ENCODE measurements around the gene ABRACL.
"Not testable (repeated sequence)": the region's sequence is repeated elsewhere in the genome, so short reads cannot be mapped to it uniquely, and the experiment has no call there.

Gene ABRACL

DNA sequence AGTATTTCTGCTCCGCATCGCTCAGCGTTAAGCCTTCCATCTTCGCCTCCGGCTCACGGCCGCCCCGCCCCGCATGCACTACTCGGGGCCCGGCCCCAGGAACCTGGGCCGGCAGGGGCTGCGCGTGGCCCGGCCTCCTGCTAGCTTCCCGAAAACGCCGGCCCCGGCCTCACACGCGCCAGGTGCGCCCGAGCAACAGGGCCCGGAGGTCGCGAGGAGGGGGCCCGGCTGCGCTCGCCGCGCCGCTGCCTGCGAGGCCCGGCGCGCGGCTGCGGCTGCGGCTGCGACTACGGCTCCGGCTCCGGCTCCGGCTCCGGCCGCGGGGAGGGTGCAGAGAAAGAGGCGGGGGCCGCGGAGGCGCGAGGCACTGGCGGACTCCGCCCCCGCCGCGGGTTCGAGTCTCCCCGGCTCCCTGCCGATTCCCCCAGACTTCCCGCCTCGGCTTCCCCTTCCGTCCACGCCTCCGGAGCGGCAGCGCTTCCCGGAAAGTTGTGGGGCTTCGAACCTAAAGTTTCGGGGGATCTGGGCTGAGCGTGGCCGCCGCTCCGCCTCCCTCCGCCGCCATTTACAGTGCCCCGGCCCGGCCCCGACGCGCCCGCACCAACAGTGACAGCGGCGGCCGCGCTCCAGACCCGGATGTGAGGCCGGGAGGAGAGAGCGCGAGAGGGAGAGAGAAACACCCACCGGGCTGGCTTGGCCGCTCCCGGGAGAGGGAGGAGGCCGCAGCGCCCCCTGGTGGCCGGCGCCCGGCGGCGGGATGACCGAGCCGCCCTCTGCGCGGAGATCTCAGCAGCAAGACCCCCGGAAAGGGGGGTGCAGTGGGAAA is 40.7 kb upstream of the ABRACL start, which contains the start of gene REPS1:
Gene REPS1 (minus strand): TSS at position 611 of the 826 bp plus-strand sequence. CDS start 571 bp downstream, at position 40.
- H3K4me3 ChIP-seq (ENCODE audit: low read length) = peak within 1 kb of the TSS; percentile 81
- TF ChIP-seq, protein P1, sequence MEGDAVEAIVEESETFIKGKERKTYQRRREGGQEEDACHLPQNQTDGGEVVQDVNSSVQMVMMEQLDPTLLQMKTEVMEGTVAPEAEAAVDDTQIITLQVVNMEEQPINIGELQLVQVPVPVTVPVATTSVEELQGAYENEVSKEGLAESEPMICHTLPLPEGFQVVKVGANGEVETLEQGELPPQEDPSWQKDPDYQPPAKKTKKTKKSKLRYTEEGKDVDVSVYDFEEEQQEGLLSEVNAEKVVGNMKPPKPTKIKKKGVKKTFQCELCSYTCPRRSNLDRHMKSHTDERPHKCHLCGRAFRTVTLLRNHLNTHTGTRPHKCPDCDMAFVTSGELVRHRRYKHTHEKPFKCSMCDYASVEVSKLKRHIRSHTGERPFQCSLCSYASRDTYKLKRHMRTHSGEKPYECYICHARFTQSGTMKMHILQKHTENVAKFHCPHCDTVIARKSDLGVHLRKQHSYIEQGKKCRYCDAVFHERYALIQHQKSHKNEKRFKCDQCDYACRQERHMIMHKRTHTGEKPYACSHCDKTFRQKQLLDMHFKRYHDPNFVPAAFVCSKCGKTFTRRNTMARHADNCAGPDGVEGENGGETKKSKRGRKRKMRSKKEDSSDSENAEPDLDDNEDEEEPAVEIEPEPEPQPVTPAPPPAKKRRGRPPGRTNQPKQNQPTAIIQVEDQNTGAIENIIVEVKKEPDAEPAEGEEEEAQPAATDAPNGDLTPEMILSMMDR (conservative IDR thresholded peaks at IDR 0.05; ENCODE audit: low read depth, low read length) = peak; percentile 76
- peak; percentile 54 for DNase-seq (ENCODE audit: low read depth)

DNA sequence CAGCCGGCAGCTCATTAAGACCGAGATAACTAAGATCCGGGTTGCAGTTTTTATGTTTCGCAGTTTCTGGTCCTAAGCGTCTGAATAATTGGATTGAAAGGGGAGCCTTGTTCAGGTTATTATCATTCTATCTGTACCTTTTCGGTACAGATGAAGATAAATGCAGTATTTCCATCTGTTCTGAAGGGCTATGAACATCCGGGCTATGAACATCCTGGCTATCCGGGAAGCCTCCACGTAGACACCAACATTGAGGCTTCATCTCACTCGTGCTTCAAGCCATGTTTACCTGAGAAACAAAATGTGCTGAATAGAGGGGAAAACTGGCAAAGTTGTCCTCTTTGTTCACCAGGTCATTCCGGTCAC is 40.1 kb upstream of the ABRACL start:
- peak overlapping the region; percentile 38 for H3K4me3 ChIP-seq (ENCODE audit: low read length)
- DNase-seq (ENCODE audit: low read depth) = no peak
- TF ChIP-seq, protein P1 (conservative IDR thresholded peaks at IDR 0.05; ENCODE audit: low read depth, low read length) = no peak

DNA sequence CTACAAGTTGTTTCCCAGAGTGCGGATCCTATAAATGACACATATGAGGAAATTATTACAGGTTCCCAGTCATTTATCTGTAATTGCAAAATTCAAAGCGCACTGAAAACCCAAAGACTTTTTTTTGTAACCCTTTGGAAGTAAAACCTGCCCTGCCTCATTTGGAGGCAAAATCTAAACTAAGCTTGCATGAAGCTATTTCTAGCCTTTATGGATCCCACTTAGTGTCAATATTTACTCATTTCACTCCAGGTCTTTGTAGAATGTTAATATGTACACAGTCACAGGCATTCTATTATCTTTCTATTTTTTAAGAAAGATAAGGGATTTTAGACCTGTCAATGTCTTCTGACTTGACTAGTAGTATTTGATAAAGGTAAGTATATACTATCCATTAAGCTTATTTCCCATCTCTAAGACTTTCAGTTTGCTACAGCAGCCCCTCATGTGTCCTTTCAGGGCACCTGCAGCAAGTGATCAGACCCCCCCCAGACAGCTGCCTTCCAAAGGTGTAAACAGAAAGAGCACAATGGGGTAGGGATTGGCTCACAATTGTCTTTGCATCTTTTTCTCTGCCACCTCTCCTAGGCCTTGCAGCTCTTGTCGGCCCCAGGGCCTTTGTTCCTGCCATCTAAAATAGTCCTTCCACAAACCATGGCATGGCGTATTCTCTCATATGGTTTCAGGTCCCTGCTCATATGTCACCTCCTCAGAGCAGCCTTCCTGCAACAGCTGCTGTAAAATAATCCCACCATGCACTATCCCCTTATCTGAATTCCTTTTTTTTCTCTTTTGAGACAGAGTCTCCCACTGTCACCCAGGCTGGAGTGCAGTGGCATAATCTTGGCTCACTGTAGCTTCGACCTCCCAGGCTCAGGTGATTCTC is 39.2 kb upstream of the ABRACL start:
- H3K4me3 ChIP-seq (ENCODE audit: low read length) = no peak overlapping the region
- DNase-seq (ENCODE audit: low read depth) = no peak
- TF ChIP-seq, protein P1 (conservative IDR thresholded peaks at IDR 0.05; ENCODE audit: low read depth, low read length) = no peak

DNA sequence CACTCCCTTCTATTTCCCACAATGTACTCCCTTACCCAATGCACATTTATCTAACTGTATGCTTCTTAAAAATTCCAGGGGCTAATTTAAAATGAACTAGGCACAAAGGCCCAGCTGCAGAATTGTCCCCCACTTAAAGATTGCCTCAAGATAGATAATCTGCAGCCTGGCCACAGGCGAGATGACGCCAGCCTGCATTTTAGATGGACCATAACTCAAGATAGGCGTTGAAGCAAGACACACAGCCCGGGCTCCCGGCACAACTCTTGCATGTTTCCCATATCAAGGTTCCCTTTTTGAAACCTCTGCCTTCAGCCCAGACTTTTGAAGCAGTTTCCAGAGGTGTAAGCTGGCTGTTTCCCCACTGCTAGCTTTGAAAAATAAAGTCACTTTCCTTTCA is 37.3 kb upstream of the ABRACL start:
- TF ChIP-seq, protein P1 (conservative IDR thresholded peaks at IDR 0.05; ENCODE audit: low read depth, low read length) = no peak
- no peak overlapping the region for H3K4me3 ChIP-seq (ENCODE audit: low read length)
- no peak for DNase-seq (ENCODE audit: low read depth)

DNA sequence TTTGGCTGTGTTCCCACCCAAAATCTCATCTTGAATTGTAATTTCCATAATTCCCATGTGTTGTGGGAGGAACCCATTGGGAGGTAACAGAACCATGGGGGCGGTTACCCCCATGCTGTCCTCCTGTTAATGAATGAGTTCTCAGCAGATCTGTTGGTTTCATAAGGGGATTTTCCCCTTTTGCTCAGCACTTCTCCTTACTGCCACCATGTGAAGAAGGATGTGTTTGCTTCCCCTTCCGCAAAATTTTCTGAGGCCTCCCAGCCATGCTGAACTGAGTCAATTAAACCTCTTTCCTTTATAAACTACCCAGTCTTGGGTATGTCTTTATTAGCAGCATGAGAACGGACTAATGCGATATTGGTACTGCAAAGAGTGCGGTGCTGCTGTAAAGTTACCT is 35.6 kb upstream of the ABRACL start:
- DNase-seq (ENCODE audit: low read depth); H3K4me3 ChIP-seq (ENCODE audit: low read length): not testable (repeated sequence)

DNA sequence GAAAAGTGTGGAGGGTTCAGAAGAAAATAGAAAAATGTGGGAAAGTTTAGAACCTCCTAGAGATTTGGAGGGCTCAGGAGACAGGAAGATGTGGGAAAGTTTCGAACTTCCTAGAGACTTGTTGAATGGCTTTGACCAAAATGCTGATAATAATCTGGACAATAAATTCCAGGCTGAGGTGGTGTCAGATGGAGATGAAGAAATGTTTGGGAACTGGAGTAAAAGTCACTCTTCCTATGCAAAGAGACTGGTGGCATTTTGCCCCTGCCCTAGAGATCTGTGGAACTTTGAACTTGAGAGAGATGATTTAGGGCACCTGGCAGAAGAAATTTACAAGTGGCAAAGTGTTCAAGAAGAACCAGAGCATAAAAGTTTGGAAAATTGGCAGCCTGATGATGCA is 35.1 kb upstream of the ABRACL start:
- not testable (repeated sequence) for H3K4me3 ChIP-seq (ENCODE audit: low read length); DNase-seq (ENCODE audit: low read depth)

DNA sequence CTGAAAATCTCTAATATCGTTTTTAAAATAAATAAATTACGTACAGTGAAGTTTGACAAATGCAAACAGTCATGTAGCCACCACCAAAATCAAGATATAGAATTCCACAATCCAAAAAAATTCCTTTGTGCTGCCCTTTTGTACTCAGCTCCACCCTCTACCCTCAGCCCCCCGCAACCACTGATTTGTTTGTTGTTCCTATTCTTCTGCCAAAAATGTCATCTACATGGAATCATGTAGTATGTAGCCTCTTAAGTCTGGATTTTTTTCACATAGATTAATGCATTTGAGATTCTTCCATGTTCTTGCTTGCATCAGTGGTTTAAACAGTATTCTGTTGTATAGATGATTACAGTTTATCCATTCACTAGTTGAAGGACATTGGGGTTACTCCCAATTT is 32.0 kb upstream of the ABRACL start:
- no peak for DNase-seq (ENCODE audit: low read depth)
- TF ChIP-seq, protein P1 (conservative IDR thresholded peaks at IDR 0.05; ENCODE audit: low read depth, low read length) = no peak
- no peak overlapping the region for H3K4me3 ChIP-seq (ENCODE audit: low read length)

DNA sequence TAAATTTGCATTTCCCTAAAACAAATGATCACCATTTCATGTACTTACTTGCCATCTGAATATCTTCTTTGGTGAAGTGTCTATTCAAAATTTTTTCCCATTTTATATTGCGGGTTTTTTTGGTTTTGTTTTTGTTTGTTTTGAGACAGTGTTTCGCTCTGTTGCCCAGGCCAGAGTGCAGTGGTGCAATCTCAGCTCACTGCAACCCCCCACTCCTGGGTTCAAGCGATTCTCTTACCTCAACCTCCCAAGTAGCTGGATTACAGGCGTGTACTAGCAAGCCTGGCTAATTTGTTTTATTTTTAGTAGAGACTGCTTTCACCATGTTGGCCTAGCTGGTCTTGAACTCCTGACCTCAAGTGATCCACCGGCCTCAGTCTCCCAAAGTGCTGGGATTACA is 31.4 kb upstream of the ABRACL start:
- no peak for DNase-seq (ENCODE audit: low read depth)
- H3K4me3 ChIP-seq (ENCODE audit: low read length) = no peak overlapping the region
- TF ChIP-seq, protein P1 (conservative IDR thresholded peaks at IDR 0.05; ENCODE audit: low read depth, low read length) = no peak

Data from retinal pigment epithelial cell (primary cell).